ENCODE measurements around the gene AURKAIP1. TPM values are rescaled to one million over a fixed set of nuclear protein-coding genes. Genes with fewer than 3 reads are reported as not detected.

Gene AURKAIP1
- total and polyA plus RNA-seq, 8 donors = 50.9 to 281 (median 140) TPM

Other genes with a start within 250 kb of the AURKAIP1 start
- gene TTLL10, start 201.3 kb downstream of the AURKAIP1 start, total RNA-seq = 1 to 10 TPM in 1 of 5 donors, not detected in 4; 6.4 TPM
- gene TTLL10, start 201.3 kb downstream of the AURKAIP1 start, polyA plus RNA-seq = under 1 TPM in 2 of 3 donors, not detected in 1; 0.13 to 0.46 TPM
- 10 to 100 TPM in 1 of 5 donors, 1 to 10 TPM in 1, not detected in 3; 1.7 to 11.9 TPM for gene TNFRSF18, start 168.6 kb downstream of the AURKAIP1 start, total RNA-seq
- 1 to 10 TPM in 1 of 3 donors, under 1 TPM in 1, not detected in 1; 0.37 to 3.6 TPM for gene TNFRSF18, start 168.6 kb downstream of the AURKAIP1 start, polyA plus RNA-seq
- under 1 TPM in 1 of 5 donors, not detected in 4; 0.55 TPM for gene TNFRSF4, start 161.1 kb downstream of the AURKAIP1 start, total RNA-seq
- 1 to 10 TPM; 1.7 to 4.5 (median 4.2) TPM for gene TNFRSF4, start 161.1 kb downstream of the AURKAIP1 start, polyA plus RNA-seq
- gene SDF4, start 143.2 kb downstream of the AURKAIP1 start, total RNA-seq = 100 to 1,000 TPM in 2 of 5 donors, 10 to 100 TPM in 3; 50.3 to 404 (median 65.3) TPM
- 10 to 100 TPM; 50.4 to 83.6 (median 61.9) TPM for gene SDF4, start 143.2 kb downstream of the AURKAIP1 start, polyA plus RNA-seq
- 10 to 100 TPM in 1 of 5 donors, 1 to 10 TPM in 3, not detected in 1; 1.8 to 13.8 (median 8.1) TPM for gene B3GALT6, start 143.0 kb downstream of the AURKAIP1 start, total RNA-seq
- 1 to 10 TPM; 3.7 to 9.7 (median 6.7) TPM for gene B3GALT6, start 143.0 kb downstream of the AURKAIP1 start, polyA plus RNA-seq
- 10 to 100 TPM in 2 of 5 donors, 1 to 10 TPM in 2, not detected in 1; 1.5 to 21.3 (median 6.4) TPM for gene C1QTNF12, start 128.5 kb downstream of the AURKAIP1 start, total RNA-seq
- gene C1QTNF12, start 128.5 kb downstream of the AURKAIP1 start, polyA plus RNA-seq = 1 to 10 TPM in 2 of 3 donors, not detected in 1; 1.6 to 3.2 TPM
- gene UBE2J2, start 101.4 kb downstream of the AURKAIP1 start, total RNA-seq = 100 to 1,000 TPM in 1 of 5 donors, 10 to 100 TPM in 4; 14.0 to 252 (median 48.3) TPM
- gene UBE2J2, start 101.4 kb downstream of the AURKAIP1 start, polyA plus RNA-seq = 10 to 100 TPM; 40.5 to 49.6 (median 44.8) TPM
- gene SCNN1D, start 94.8 kb downstream of the AURKAIP1 start, total RNA-seq = 1 to 10 TPM in 4 of 5 donors, under 1 TPM in 1; 0.43 to 7.6 (median 3.5) TPM
- gene SCNN1D, start 94.8 kb downstream of the AURKAIP1 start, polyA plus RNA-seq = 1 to 10 TPM; 4.7 to 6.1 (median 4.8) TPM
- gene ACAP3, start 67.3 kb downstream of the AURKAIP1 start, total RNA-seq = 100 to 1,000 TPM in 1 of 5 donors, 10 to 100 TPM in 4; 31.9 to 374 (median 77.0) TPM
- 10 to 100 TPM; 17.9 to 46.1 (median 43.0) TPM for gene ACAP3, start 67.3 kb downstream of the AURKAIP1 start, polyA plus RNA-seq
- 10 to 100 TPM in 3 of 5 donors, 1 to 10 TPM in 1, not detected in 1; 5.9 to 64.9 (median 51.4) TPM for gene PUSL1, start 66.6 kb downstream of the AURKAIP1 start, total RNA-seq
- 10 to 100 TPM; 15.2 to 25.5 (median 23.8) TPM for gene PUSL1, start 66.6 kb downstream of the AURKAIP1 start, polyA plus RNA-seq
- gene INTS11, start 50.5 kb downstream of the AURKAIP1 start, total RNA-seq = 100 to 1,000 TPM in 4 of 5 donors, 10 to 100 TPM in 1; 59.5 to 520 (median 192) TPM
- gene INTS11, start 50.5 kb downstream of the AURKAIP1 start, polyA plus RNA-seq = 100 to 1,000 TPM; 113 to 151 (median 134) TPM
- 100 to 1,000 TPM in 1 of 5 donors, 10 to 100 TPM in 2, 1 to 10 TPM in 2; 6.6 to 226 (median 12.3) TPM for gene CPTP, start 50.4 kb downstream of the AURKAIP1 start, total RNA-seq
- 10 to 100 TPM; 17.3 to 49.1 (median 28.4) TPM for gene CPTP, start 50.4 kb downstream of the AURKAIP1 start, polyA plus RNA-seq
- 10 to 100 TPM in 1 of 5 donors, under 1 TPM in 2, not detected in 2; 0.37 to 11.7 (median 0.43) TPM for gene TAS1R3, start 43.9 kb downstream of the AURKAIP1 start, total RNA-seq
- under 1 TPM in 2 of 3 donors, not detected in 1; 0.10 to 0.31 TPM for gene TAS1R3, start 43.9 kb downstream of the AURKAIP1 start, polyA plus RNA-seq
- 100 to 1,000 TPM in 3 of 5 donors, 10 to 100 TPM in 2; 41.3 to 229 (median 143) TPM for gene DVL1, start 25.8 kb downstream of the AURKAIP1 start, total RNA-seq
- 10 to 100 TPM; 47.4 to 80.4 (median 64.0) TPM for gene DVL1, start 25.8 kb downstream of the AURKAIP1 start, polyA plus RNA-seq
- gene MXRA8, start 16.7 kb downstream of the AURKAIP1 start, total RNA-seq = 100 to 1,000 TPM in 2 of 5 donors, 10 to 100 TPM in 3; 28.8 to 203 (median 65.6) TPM
- 10 to 100 TPM; 23.3 to 33.8 (median 23.6) TPM for gene MXRA8, start 16.7 kb downstream of the AURKAIP1 start, polyA plus RNA-seq
- 100 to 1,000 TPM; 265 to 739 (median 422) TPM for gene CCNL2, start 24.1 kb upstream of the AURKAIP1 start, total RNA-seq
- 100 to 1,000 TPM in 1 of 3 donors, 10 to 100 TPM in 2; 33.4 to 166 (median 34.7) TPM for gene CCNL2, start 24.1 kb upstream of the AURKAIP1 start, polyA plus RNA-seq
- 100 to 1,000 TPM in 2 of 5 donors, 10 to 100 TPM in 3; 53.9 to 116 (median 82.9) TPM for gene MRPL20, start 32.1 kb upstream of the AURKAIP1 start, total RNA-seq
- 100 to 1,000 TPM; 136 to 187 (median 150) TPM for gene MRPL20, start 32.1 kb upstream of the AURKAIP1 start, polyA plus RNA-seq
- 10 to 100 TPM in 1 of 5 donors, 1 to 10 TPM in 2, under 1 TPM in 1, not detected in 1; 0.89 to 13.6 (median 4.7) TPM for gene ANKRD65, start 46.1 kb upstream of the AURKAIP1 start, total RNA-seq
- 10 to 100 TPM in 2 of 3 donors, 1 to 10 TPM in 1; 8.7 to 13.5 (median 13.3) TPM for gene ANKRD65, start 46.1 kb upstream of the AURKAIP1 start, polyA plus RNA-seq
- gene VWA1, start 60.5 kb upstream of the AURKAIP1 start, total RNA-seq = 10 to 100 TPM; 11.4 to 37.7 (median 21.1) TPM
- 10 to 100 TPM in 2 of 3 donors, 1 to 10 TPM in 1; 7.6 to 64.8 (median 24.8) TPM for gene VWA1, start 60.5 kb upstream of the AURKAIP1 start, polyA plus RNA-seq
- gene ATAD3C, start 74.5 kb upstream of the AURKAIP1 start, total RNA-seq = 1 to 10 TPM in 2 of 5 donors, under 1 TPM in 1, not detected in 2; 0.55 to 5.2 (median 1.3) TPM
- gene ATAD3C, start 74.5 kb upstream of the AURKAIP1 start, polyA plus RNA-seq = 1 to 10 TPM in 1 of 3 donors, under 1 TPM in 2; 0.25 to 2.3 (median 0.92) TPM
- gene ATAD3B, start 96.6 kb upstream of the AURKAIP1 start, total RNA-seq = 10 to 100 TPM; 15.6 to 91.5 (median 33.3) TPM
- gene ATAD3B, start 96.6 kb upstream of the AURKAIP1 start, polyA plus RNA-seq = 10 to 100 TPM in 2 of 3 donors, 1 to 10 TPM in 1; 8.2 to 23.8 (median 18.4) TPM
- gene ATAD3A, start 137.0 kb upstream of the AURKAIP1 start, total RNA-seq = 10 to 100 TPM; 10.6 to 92.1 (median 22.5) TPM
- 10 to 100 TPM; 13.1 to 27.0 (median 14.9) TPM for gene ATAD3A, start 137.0 kb upstream of the AURKAIP1 start, polyA plus RNA-seq
- gene TMEM240, start 165.4 kb upstream of the AURKAIP1 start, total RNA-seq = 10 to 100 TPM in 1 of 5 donors, 1 to 10 TPM in 1, not detected in 3; 3.5 to 10.3 TPM
- 1 to 10 TPM; 1.8 to 4.5 (median 2.8) TPM for gene TMEM240, start 165.4 kb upstream of the AURKAIP1 start, polyA plus RNA-seq
- gene SSU72, start 199.7 kb upstream of the AURKAIP1 start, total RNA-seq = 100 to 1,000 TPM in 1 of 5 donors, 10 to 100 TPM in 4; 45.7 to 215 (median 85.9) TPM
- 100 to 1,000 TPM in 2 of 3 donors, 10 to 100 TPM in 1; 85.0 to 135 (median 108) TPM for gene SSU72, start 199.7 kb upstream of the AURKAIP1 start, polyA plus RNA-seq
- 10 to 100 TPM in 1 of 5 donors, under 1 TPM in 1, not detected in 3; 0.29 to 20.0 TPM for gene FNDC10, start 224.9 kb upstream of the AURKAIP1 start, total RNA-seq
- gene FNDC10, start 224.9 kb upstream of the AURKAIP1 start, polyA plus RNA-seq = 1 to 10 TPM; 2.1 to 5.1 (median 4.0) TPM
- 100 to 1,000 TPM in 3 of 5 donors, 10 to 100 TPM in 2; 21.5 to 871 (median 193) TPM for gene MIB2, start 240.3 kb upstream of the AURKAIP1 start, total RNA-seq
- gene MIB2, start 240.3 kb upstream of the AURKAIP1 start, polyA plus RNA-seq = 100 to 1,000 TPM; 124 to 139 (median 136) TPM

All from stomach (tissue), 8 donors.